Heart left ventricle (tissue), 13 donors: ENCODE measurements around the gene ENDOD1.

Source experiments
- CTCF ChIP-seq, 12 donors: fragments of 200-600 bp; sonication (generic) in 4 of 12; IDR thresholded peaks; one replicate each; pipeline versions ENCODE4 v1.5.0 to v1.8.0; 2018 to 2022; ENCODE audit warnings: antibody characterized with exemption in 12 of 12, mild to moderate bottlenecking in 5 of 12
- POLR2A ChIP-seq, 2 donors: fragments of 450-650 bp; IDR thresholded peaks; one replicate each; pipeline ENCODE4 v1.6.1; 2017; ENCODE audit warnings: antibody characterized with exemption in 2 of 2, mild to moderate bottlenecking in 2 of 2, moderate library complexity in 2 of 2
- donor health status: ischemic (EF 13 %, LVEDD 7.1; RV severe dilation, severe dysfunction).
- donor health status: DM: no; HTN: yes; CAD: no.
- donor health status: DM: no; HTN: no; CAD: no.
- donor health status: ischemic (EF 25% LVEDD 6.9; RV normal size, moderate dysfunction).
- donor health status: ischemic (EF 25% LVEDD 5.7; RV mildly dilated, moderate dysfunction).
- donor health status: ischemic (EF 35%, LVEDD 5.7; RV mildly dilated, moderate dysfunction).
- donor health status: nonischemic (EF 11% LVEDD 7.7; RV severe dilation, severe dysfunction).
- donor health status: DM: yes; HTN: yes; CAD: no.
- donor health status: PGD.
- donor health status: ischemic (EF 29% LVEDD 5.4; RV normal size, mild dysfunction).
- donor health status: nonischemic (EF 23%, LVEDD 6.1; RV moderate dilation, normal function).

GRCh38 chr11:95098826-95099225 is 9.2 kb downstream of the ENDOD1 start:
- no peak for TF ChIP-seq POLR2A (IDR thresholded peaks at IDR 0.05)
- no peak for TF ChIP-seq CTCF (IDR thresholded peaks at IDR 0.05)
